HCT116 (cell line): ENCODE measurements around the gene FOXP1.

Source experiments
- CTCF ChIP-seq, 3 experiments: fragments of 200-600 bp in 1 of 3; sonication (generic) in 1 of 3; IDR thresholded peaks in 2 of 3; conservative IDR thresholded peaks in 1 of 3; 2 replicates each; pipeline ENCODE4 v1.5.1; 2012 to 2017; ENCODE audit warnings: low read depth in 2 of 3, low read length in 2 of 3, antibody characterized with exemption in 1 of 3, borderline replicate concordance in 1 of 3, control low read depth in 1 of 3, mild to moderate bottlenecking in 1 of 3, mixed read lengths in 1 of 3, mixed run types in 1 of 3, moderate library complexity in 1 of 3; ENCODE audit not compliant: insufficient read depth in 1 of 3
- POLR2A ChIP-seq: IDR thresholded peaks from 2 replicates; pipeline ENCODE4 v1.7.0; 2011; ENCODE audit warnings: borderline replicate concordance; ENCODE audit not compliant: insufficient read depth, insufficient read length; ENCODE audit errors: extremely low read depth
- POLR2AphosphoS5 ChIP-seq: IDR thresholded peaks from 2 replicates; pipeline ENCODE4 v1.6.1; 2011; ENCODE audit warnings: mild to moderate bottlenecking, low read depth, low read length, moderate library complexity
- RAD21 ChIP-seq: IDR thresholded peaks from 2 replicates; pipeline ENCODE4 v1.6.1; 2012; ENCODE audit warnings: low read depth, mild to moderate bottlenecking
- SIN3A ChIP-seq: IDR thresholded peaks from 2 replicates; pipeline ENCODE4 v1.6.1; 2012; ENCODE audit warnings: low read depth
- SP1 ChIP-seq: IDR thresholded peaks from 2 replicates; pipeline ENCODE4 v1.6.1; 2012; ENCODE audit warnings: low read depth
- TCF7L2 ChIP-seq: IDR thresholded peaks from 2 replicates; pipeline ENCODE4 v1.7.0; 2011; ENCODE audit warnings: borderline replicate concordance, inconsistent platforms; ENCODE audit not compliant: insufficient read depth, insufficient read length; ENCODE audit errors: extremely low read depth

- TF ChIP-seq CTCF (IDR thresholded peaks at IDR 0.05 in 2 of 3, conservative IDR thresholded peaks at IDR 0.05 in 1 of 3; ENCODE audit: borderline replicate concordance in 1 of 3, insufficient read depth in 1 of 3, low read depth in 2 of 3, low read length in 2 of 3): no peak
- no peak for TF ChIP-seq RAD21
- TF ChIP-seq TCF7L2: no peak
- no peak for TF ChIP-seq SP1
- TF ChIP-seq SIN3A: no peak
- no peak for TF ChIP-seq POLR2AphosphoS5
- no peak for TF ChIP-seq POLR2A
Observed at GRCh38 chr3:70980646-70981170, 602.8 kb downstream of the FOXP1 start.
